NCI-H82 treated with DMSO at 0.1 percent for 48 hours (cell line): ENCODE data around the gene UBE2H.
"Not testable (repeated sequence)": the region's sequence is repeated elsewhere in the genome, so short reads cannot be mapped to it uniquely, and the experiment has no call there.

ENCODE experiments used
- DNase-seq: peaks from one replicate; lab custom pipeline; 2025; ENCODE audit not compliant: unreplicated experiment; lab: John Stamatoyannopoulos, UW

UBE2H gene

GRCh38 chr7:129824291-129825208 lies 128.2 kb downstream of the UBE2H start:
- peak; percentile 84 for DNase-seq

- DNase-seq, result not testable (repeated sequence)
These were observed 129.6 kb downstream of the UBE2H start for GRCh38 chr7:129823143-129823542.

GRCh38 chr7:129821476-129821875 lies 131.3 kb downstream of the UBE2H start:
- DNase-seq, result no peak

GRCh38 chr7:129816742-129817141 lies 136.0 kb downstream of the UBE2H start:
- DNase-seq, result no peak

GRCh38 chr7:129807863-129808262 lies 144.9 kb downstream of the UBE2H start:
- DNase-seq, result no peak

- no peak for DNase-seq
These were observed 147.7 kb downstream of the UBE2H start for GRCh38 chr7:129804890-129805719.

GRCh38 chr7:129804111-129804889 lies 148.5 kb downstream of the UBE2H start:
- DNase-seq, result no peak

- DNase-seq, result no peak
These were observed 149.1 kb downstream of the UBE2H start for GRCh38 chr7:129803546-129804081.

GRCh38 chr7:129801882-129802281 lies 150.9 kb downstream of the UBE2H start:
- DNase-seq, result no peak

- DNase-seq, result no peak
These were observed 151.9 kb downstream of the UBE2H start for GRCh38 chr7:129800901-129801300.

- no peak for DNase-seq
These were observed 153.3 kb downstream of the UBE2H start for GRCh38 chr7:129799350-129799955.

- DNase-seq, result no peak
These were observed 154.0 kb downstream of the UBE2H start for GRCh38 chr7:129798616-129799349.

GRCh38 chr7:129797214-129797789 lies 155.5 kb downstream of the UBE2H start:
- DNase-seq, result no peak

- no peak for DNase-seq
These were observed 156.5 kb downstream of the UBE2H start for GRCh38 chr7:129796186-129796775.

GRCh38 chr7:129794461-129794860 lies 158.3 kb downstream of the UBE2H start:
- DNase-seq, result not testable (repeated sequence)

GRCh38 chr7:129793506-129794310 lies 159.1 kb downstream of the UBE2H start:
- DNase-seq, result no peak

- DNase-seq, result no peak
These were observed 160.0 kb downstream of the UBE2H start for GRCh38 chr7:129792721-129793120.

GRCh38 chr7:129790136-129790535 lies 162.6 kb downstream of the UBE2H start:
- DNase-seq, result no peak
